ENCODE measurements around the gene IFI6.
A peak's percentile ranks its signal among the peaks of the same experiment; 100 is the strongest.
"Not testable (repeated sequence)": the region's sequence is repeated elsewhere in the genome, so short reads cannot be mapped to it uniquely, and the experiment has no call there.

Gene IFI6

DNA sequence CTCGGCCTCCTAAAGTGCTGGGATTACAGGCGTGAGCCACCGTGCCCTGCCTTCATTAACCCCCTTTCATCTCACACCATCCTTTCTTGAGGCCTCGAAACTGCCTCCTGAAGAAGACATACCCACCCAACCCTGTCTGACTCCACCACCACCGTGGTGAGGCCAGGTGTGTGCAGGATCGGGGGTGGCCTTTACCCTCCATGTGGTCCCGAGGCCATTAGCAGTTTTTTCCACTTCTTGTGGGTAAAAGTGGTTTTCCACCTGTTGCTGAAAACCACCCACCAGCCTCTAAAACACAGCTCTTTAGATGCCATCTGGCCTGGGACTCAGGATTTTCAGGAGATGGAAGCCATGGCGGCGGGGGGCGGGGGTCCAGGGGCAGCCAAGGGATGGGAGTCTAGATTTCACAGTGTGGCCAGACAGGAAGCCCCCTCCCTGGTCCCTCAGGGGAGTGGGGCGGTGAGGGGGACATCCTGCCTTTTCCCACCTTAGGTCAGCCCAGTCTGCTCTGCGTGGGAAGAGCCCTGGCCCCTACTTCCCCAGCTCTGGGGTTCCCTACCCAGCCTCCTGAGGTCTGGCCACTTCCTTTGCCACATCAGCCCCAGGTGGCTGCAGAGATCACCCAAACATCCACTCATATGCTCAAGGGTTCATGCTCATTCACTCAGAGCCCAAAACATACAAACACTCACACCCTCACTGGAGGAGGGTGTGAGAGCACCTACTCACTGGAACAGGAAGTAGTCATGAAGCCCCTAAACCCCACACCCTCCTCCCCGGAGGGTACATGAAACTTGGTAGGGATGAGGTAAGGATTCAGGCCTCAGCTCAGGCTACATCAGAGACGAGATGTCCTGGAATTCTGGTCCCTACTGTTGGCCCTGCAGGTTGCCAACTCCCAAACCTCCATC is 39.4 kb downstream of the IFI6 start:
- peak in 2 of 3 experiments; percentile 47 to 63 for DNase-seq (ENCODE audit: low read depth in 2 of 3, low spot score in 2 of 3)

- DNase-seq (ENCODE audit: low read depth in 2 of 3, low spot score in 2 of 3), result no peak
Measured at GRCh38 chr1:27630859-27631491, 41.0 kb downstream of the IFI6 start.

DNA sequence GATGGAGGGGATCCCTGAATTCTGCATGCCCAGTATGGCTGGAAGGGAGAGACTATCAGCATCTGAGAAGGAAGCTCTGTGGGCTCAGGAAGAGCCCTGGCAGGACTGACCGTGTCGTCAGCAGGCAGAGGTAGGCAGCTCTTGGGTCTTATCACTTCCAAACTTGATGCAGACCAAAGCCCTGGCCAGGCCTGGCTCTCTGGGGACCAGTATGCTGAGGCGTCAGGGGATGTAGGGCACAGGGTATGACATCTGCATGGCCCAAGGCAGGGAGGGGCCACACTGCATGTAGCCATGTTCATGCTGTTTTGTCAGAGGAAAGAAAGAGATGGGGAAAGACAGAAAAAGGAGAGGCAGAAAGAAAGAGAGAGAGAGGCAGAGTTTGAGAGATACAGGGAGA is 43.3 kb downstream of the IFI6 start:
- DNase-seq (ENCODE audit: low read depth in 2 of 3, low spot score in 2 of 3), result no peak

DNA sequence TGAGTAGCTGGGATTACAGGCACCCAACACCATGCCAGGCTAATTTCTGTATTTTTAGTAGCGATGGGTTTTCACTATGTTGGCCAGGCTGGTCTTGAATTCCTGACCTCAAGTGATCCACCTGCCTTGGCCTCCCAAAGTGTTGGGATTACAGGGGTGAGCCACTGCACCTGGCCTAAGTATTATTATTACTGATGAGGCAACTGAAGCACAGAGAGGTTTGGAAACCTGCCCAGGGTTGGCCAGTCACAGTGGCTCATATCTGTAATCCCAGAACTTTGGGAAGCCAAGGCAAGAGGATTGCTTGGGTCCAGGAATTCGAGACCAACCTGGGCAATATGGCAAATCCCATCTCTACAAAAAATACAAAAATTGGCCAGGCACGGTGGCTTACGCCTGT is 44.3 kb downstream of the IFI6 start:
- DNase-seq (ENCODE audit: low read depth in 2 of 3, low spot score in 2 of 3), result not testable (repeated sequence)

- no peak for DNase-seq (ENCODE audit: low read depth in 2 of 3, low spot score in 2 of 3)
Measured at GRCh38 chr1:27627061-27627460, 44.9 kb downstream of the IFI6 start.

DNA sequence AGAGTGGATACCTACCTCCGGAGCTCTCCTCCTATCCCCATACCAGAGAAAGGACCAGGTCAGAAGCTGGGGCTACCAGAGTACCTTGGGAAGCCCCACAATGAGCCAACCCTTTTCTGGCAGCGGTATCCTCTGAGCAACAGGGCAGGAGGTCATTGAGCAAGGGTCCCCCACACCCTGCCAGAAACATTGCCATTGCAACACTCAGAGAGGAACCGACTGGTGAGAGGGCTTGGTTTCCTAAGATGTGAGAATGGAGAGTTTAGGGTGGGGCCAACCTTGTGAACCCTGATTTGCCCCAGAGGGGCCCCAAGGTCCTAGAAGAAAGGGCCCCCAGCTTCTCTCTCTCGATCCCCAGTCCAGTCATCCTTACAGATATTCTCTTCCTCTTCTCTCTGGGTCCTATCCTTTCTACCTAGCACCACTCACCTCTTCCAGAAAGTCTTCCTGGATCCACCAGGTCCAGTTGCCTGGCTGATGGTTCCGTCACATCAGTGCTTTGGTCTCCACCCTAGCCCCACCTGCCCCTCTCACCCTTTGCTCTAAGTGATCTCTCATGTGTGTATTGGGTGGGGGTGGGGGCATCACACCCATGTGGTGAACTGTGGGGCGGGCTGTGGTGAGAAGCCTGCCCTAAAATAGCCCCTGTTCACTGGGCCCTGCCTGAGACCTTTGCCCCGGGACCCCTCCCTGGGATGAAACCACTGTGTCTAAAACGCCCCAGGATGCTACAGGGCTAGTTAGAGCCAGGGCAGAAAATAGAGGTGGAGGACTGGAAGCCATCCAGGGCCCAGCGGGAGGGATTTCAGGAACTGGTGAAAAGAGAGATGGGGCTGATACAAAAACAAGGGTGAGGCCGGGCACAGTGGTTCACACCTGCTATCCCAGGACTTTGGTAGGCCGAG is 45.7 kb downstream of the IFI6 start:
- DNase-seq (ENCODE audit: low read depth in 2 of 3, low spot score in 2 of 3), result no peak

- no peak for DNase-seq (ENCODE audit: low read depth in 2 of 3, low spot score in 2 of 3)
Measured at GRCh38 chr1:27624467-27625178, 47.4 kb downstream of the IFI6 start.

- no peak for DNase-seq (ENCODE audit: low read depth in 2 of 3, low spot score in 2 of 3)
Measured at GRCh38 chr1:27623327-27624212, 48.4 kb downstream of the IFI6 start.

- no peak for DNase-seq (ENCODE audit: low read depth in 2 of 3, low spot score in 2 of 3)
Measured at GRCh38 chr1:27622828-27623227, 49.2 kb downstream of the IFI6 start.

DNA sequence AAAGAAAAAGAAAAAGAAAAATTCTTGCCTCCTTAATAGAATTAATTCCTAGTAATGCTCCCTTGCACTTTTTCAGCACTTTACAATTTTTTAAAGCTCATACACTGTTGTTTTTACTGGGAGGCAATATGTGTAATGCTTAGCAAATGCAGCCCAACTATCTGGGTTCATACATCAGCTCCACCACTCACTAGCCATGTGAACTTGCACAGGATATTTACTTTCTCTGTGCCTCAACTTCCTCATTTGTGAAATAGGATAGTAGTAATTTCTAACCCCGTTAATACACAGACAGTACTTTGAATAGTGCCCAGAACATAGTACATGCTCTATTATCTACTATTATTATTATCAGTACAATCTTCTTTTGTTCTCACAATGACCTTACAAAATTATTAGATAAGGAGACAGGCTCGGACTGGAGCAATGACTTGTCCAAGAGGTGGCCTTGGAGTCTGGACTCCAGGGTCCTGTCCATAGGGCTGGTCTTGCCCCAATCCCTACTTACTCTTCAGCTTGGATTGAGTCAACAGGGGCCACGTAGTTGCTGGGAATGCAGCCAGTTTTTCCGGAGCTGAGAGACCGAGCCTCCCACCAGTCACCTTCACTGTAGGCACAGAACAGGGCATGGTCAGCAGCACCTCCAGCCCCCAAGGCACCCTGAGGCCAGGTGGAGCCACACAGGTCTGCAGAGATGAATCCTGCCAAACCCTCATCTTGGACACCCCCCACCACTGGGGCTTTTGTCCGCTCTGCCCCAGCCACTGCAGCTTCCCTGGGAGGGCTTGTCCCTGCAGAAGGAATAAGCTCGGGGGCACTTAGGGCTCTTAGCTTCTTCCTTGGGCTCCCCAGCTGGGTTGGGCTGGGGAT is 50.7 kb downstream of the IFI6 start:
- DNase-seq (ENCODE audit: low read depth in 2 of 3, low spot score in 2 of 3), result no peak

- not testable (repeated sequence) for DNase-seq (ENCODE audit: low read depth in 2 of 3, low spot score in 2 of 3)
Measured at GRCh38 chr1:27619782-27620438, 52.1 kb downstream of the IFI6 start.

DNA sequence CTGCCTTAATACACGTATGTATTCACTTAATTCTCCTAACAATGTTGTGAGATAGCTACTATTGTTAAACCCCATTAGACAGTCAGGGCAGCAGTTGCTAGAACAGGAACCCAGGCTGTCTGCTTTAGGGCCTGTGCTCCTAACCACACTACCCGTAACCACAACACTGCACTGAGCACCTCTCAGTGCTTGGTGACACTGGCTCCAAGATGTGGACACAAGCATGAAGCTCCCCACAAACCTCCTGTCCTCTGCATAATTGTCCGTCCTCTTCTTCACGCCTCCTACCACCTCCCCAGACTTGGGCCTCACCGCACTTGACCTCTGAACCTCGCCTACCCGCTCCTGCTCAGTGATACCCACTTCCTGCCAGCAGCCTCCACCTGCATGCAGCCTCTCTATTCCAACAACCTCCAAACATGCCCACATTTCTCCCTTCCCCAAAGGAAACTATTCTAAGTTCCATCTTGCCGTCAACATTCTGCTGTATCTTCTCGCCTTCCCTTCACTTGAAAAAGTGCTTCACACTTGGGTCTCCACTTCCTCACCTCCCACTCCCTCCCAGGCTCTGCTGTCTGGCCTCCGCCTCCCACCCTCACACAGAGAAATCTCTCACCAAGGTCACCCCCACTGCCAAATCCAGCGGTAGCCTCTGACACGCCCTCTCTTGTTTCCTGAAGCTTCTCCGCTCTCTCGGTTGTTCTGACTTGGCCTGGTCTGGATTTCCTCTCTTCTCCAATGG is 53.5 kb downstream of the IFI6 start:
- no peak for DNase-seq (ENCODE audit: low read depth in 2 of 3, low spot score in 2 of 3)

- no peak for DNase-seq (ENCODE audit: low read depth in 2 of 3, low spot score in 2 of 3)
Measured at GRCh38 chr1:27617420-27617819, 54.6 kb downstream of the IFI6 start.

GRCh38 chr1:27616441-27616840 is 55.6 kb downstream of the IFI6 start:
- DNase-seq (ENCODE audit: low read depth in 2 of 3, low spot score in 2 of 3), result no peak
